GM21576 (cell line): ENCODE results near the gene GSTP1.
A peak's percentile ranks its signal among the peaks of the same experiment; 100 is the strongest.
"Not testable (repeated sequence)": the region's sequence is repeated elsewhere in the genome, so short reads cannot be mapped to it uniquely, and the experiment has no call there.

Source experiments
- ATAC-seq: cut with Tn5 transposase; IDR thresholded peaks from one replicate; pipeline ENCODE4 v1.9.1; 2021; ENCODE audit warnings: mild to moderate bottlenecking, moderate library complexity; ENCODE audit not compliant: unreplicated experiment

The GSTP1 gene

DNA sequence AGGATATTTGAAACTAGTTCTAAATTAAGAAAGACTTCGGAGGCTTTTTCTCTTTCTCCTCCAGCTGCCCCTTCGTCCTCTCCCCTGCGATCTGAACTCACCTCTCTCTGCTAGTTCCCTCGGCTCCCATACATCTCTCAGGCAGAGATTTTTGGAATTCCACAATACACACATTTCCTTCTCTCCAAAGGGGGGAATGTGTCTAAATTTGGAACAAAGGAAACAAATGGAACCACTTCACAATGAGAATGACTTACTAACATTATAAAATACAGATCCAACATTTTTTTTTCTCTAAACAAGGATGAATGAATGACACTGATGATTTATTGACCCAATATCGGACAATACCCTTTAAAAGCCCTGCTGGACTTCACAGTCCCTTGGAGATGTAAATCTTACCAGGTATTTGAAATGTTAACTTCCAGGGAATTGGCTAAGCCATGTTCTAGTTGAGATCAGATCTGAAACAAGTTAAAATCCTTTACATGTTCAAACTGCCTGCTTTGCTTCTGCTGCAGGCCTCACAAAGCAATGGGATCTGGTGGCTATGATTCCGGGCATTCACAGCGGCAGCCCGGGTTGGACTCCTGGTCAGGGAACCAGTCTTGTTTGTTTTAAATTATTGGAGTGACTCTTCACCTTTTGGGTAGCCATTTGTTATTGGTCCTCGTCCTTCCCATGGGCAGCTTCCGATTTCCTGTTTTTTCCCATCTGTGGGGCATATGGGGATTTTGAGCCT is 20.5 kb upstream of the GSTP1 start:
- no peak for ATAC-seq

- ATAC-seq: not testable (repeated sequence)
Measured at GRCh38 chr11:67563705-67564114, 19.9 kb upstream of the GSTP1 start.

DNA sequence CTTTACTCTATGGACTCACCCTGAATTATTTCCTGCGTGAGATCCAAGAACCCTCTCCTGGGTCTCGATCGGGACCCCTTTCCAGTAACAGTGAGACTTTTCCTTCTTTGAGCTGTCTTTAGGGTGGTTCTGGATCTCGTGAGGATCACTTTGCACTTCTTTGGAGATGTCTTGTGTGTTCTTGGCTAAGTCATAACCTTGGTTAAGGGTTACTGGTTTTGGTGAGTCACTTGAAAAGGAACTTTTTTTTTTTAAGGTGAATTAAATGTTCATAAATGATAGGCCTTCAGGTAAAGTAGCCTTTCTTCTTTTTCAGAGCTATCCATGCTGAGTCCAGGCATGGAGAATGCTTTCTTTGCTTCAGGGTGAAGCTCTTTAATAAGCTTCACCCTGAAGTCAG is 19.4 kb upstream of the GSTP1 start:
- no peak for ATAC-seq

DNA sequence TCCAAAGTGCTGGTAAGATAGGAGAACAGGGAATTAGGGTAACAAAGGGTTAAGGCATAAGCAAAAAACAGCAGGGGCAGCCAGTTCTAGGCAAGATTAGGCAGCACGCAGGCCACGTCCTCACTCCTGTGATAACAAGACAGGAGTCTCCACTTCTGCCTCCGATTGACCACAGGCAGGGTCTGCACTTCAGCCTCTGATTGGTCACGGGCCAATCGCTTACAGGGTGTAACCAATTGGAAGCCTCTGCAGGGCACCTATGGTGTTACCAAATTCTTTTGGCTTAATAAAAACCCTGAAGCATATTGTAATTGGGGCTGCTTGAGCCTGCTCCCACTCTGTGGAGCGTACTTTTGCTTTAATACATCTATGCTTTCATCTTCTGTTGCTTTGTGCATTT is 12.2 kb upstream of the GSTP1 start:
- ATAC-seq: no peak

DNA sequence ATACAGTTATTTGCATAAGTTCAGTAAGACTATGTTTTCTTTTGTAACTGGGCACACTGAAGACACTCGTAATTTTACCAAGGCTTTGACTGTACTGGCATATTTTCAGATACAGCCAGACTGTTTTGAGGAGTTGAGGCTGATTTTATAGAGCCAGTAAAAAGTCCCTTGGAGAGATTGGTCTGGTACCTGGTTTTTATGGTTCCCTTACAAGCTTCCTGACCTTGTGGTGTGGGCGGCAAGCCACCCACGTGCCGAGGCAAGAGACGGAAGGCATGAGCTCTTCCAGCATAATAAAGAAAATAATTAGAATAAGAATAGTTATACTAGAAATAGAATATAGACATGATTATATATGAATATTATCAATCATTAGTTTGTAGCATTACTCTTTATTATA is 11.3 kb upstream of the GSTP1 start:
- ATAC-seq: no peak

DNA sequence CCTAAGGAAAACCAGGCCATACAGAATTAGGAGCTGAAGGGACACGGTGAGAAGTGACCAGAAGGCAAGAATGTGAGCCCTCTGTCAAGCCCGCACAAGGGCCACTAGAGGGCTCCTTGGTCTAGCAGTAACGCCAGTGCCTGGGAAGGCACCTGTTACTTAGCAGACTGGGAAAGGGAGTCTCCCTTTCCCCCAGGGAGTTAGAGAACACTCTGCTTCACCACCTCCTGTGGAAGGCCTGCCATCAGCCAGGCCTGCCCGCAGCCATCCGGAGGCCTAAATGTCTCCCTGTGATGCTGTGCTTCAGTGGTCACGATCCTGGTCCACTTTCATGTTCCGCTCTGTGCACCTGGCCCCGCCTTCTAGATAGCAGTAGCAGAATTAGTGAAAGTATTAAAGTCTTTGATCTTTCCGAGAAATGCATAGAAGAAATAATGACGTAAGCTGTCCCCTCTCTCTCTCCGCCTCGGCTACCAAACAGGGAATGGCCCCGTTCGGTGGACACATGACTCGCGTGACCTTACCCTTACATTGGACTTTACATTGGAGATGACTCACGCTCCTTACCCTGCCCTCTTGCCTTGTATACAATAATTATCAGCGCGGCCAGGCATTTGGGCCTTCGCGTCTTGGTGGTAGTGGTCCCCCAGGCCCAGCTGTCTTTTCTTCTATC is 10.7 kb upstream of the GSTP1 start:
- ATAC-seq: no peak

DNA sequence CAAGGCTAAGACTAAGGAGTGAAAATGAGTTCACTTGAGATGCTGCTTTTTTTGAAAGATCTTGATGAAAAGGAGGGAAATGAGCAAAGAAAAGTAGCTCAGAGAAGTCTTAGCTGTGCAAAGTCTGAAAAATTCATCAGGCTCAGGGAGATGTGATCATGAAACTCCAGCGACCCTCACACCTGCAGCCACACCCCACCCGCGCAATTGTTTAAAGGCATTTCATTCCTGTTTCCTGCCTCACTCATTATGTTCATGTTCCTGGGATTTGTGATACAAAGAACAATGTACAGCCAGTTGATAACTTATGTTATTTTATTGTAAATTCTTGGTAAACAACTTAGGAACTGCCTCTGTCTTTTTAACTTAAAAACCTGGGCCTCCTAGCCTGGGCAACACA is 8.7 kb upstream of the GSTP1 start:
- no peak for ATAC-seq

- ATAC-seq: no peak
Measured at GRCh38 chr11:67576735-67577475, 6.7 kb upstream of the GSTP1 start.

DNA sequence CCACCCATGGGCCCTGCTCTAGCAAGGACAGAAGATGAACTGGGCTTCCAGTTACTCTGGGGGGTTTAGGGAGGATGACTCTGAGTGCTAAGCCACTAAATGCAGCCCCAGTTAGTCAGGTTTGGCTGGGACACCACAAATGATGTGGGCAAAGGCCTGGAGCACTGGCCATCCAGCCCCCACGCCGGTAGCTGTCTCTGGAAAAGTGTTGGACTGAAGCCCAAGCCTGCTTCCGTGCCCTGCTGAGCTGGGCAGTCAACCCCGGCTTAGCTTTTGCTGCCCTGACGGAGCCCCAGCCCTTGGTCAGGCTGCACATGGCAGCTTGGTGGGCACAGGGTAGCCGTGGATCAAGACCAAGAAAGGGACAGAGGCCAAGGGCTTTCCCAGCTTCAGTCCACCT is 5.7 kb upstream of the GSTP1 start:
- ATAC-seq: no peak

- ATAC-seq: no peak
Measured at GRCh38 chr11:67581469-67581868, 2.1 kb upstream of the GSTP1 start.

GRCh38 chr11:67582011-67582410 is 1.6 kb upstream of the GSTP1 start:
- ATAC-seq: no peak

GRCh38 chr11:67584205-67584880 is 731 bp downstream of the GSTP1 start:
- no peak for ATAC-seq

GRCh38 chr11:67584881-67585873 is 1.6 kb downstream of the GSTP1 start:
- no peak for ATAC-seq

DNA sequence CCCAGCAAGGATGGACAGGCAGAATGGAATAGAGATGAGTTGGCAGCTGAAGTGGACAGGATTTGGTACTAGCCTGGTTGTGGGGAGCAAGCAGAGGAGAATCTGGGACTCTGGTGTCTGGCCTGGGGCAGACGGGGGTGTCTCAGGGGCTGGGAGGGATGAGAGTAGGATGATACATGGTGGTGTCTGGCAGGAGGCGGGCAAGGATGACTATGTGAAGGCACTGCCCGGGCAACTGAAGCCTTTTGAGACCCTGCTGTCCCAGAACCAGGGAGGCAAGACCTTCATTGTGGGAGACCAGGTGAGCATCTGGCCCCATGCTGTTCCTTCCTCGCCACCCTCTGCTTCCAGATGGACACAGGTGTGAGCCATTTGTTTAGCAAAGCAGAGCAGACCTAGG is 2.3 kb downstream of the GSTP1 start:
- ATAC-seq: no peak

DNA sequence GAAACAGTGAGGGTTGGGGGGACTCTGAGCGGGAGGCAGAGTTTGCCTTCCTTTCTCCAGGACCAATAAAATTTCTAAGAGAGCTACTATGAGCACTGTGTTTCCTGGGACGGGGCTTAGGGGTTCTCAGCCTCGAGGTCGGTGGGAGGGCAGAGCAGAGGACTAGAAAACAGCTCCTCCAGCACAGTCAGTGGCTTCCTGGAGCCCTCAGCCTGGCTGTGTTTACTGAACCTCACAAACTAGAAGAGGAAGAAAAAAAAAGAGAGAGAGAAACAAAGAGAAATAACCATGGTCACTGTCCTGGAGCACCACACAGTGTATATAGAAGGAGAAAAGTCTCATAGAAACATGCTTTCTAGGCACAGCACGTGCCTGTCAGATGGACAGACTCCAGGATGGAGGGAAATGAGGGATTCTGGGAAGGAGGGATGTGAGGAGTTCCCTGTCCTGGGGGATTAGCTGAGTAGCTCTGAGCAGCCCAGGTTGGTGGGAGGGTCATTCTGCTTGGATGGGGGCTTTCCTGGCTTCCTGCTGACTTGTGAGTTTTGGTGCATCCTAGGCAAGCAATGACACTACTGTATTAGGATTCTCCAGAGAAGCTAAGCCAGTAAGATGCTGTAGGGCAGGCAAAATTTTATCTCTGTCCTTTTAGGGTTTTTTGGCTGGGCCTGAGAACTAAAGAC is 3.1 kb downstream of the GSTP1 start:
- no peak for ATAC-seq

- peak; percentile 20 for ATAC-seq
Measured at GRCh38 chr11:67588136-67588503, 4.5 kb downstream of the GSTP1 start.

- not testable (repeated sequence) for ATAC-seq
Measured at GRCh38 chr11:67588899-67589415, 5.3 kb downstream of the GSTP1 start.

DNA sequence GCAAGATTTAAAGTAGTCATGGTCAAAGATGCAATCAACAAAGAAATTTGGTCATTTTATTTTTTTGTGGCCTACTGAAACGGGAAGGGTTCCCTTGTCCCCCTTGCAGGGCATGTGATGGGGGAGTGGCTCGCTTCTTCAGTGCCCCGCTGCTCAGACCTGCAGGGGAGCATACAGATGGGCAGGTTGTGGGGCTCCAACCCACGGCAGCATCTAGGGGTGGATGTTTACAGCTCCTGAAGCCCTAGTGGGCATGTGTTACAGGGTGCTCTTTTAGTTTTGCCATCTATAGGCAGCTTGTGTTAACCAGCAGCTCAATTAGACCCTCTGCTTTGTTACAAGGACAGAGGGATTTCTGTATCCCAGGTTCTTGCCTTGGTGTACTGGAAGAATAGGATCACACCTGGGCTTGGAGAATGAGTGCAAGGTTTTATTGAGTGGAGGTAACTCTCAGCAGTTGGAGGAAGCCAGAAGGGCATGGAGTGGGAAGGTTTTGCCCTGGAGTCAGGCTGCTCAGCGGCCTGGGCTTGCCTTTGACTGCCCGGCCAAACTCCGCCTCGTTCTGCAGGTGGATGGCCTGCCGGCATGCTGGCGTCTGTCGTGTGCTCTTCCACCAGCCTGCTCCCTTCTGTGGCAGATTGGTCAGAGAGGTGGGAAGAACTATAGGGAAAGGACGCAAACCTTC is 9.4 kb downstream of the GSTP1 start:
- ATAC-seq: no peak

DNA sequence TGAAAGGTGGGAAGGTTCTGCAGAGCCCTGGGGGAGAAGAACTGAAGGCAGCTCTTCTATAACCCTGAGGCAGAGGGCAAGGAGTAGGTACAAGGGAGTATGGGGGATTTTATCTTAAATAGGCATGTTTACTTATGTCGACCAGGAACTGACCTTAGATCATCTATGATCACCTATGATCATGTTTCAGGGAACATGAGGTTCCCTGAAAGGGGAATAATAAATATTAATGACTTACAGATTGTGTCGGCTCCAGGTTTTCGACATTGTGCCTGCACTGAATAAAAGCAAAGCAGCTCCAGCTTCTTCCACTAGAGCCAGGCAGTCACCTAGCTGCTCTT is 9.9 kb downstream of the GSTP1 start:
- ATAC-seq: no peak
